K562 (cell line): ENCODE data around the gene YPEL3. TPM values are rescaled to one million over a fixed set of nuclear protein-coding genes. Genes with fewer than 3 reads are reported as not detected.

ENCODE experiments used
- BCOR ChIP-seq: fragments of 450-650 bp; IDR thresholded peaks from 2 replicates; pipeline ENCODE4 v1.6.1; 2016
- FOS ChIP-seq: IDR thresholded peaks from 3 replicates; pipeline ENCODE4 v1.6.1; 2011; ENCODE audit not compliant: insufficient read length; ENCODE audit errors: extremely low read depth
- HSF4 ChIP-seq: fragments of 250-450 bp; sonication (Bioruptor Pico); IDR thresholded peaks from 2 replicates; pipeline ENCODE4 v2.1.2; 2022; ENCODE audit warnings: mild to moderate bottlenecking, moderate library complexity, borderline replicate concordance
- KLF16 ChIP-seq: IDR thresholded peaks from 2 replicates; pipeline ENCODE4 v1.6.1; 2016; ENCODE audit warnings: antibody characterized with exemption
- LEF1 ChIP-seq: fragments of 450-650 bp; IDR thresholded peaks from 2 replicates; pipeline ENCODE4 v1.6.1; 2016; ENCODE audit warnings: mild to moderate bottlenecking
- MAZ ChIP-seq, 2 experiments: fragments of 450-650 bp in 1 of 2; sonication (generic) in 1 of 2; formaldehyde crosslinking; IDR thresholded peaks in 1 of 2; conservative IDR thresholded peaks in 1 of 2; 2 replicates each; pipeline versions ENCODE4 v1.4.0 to v1.5.0; 2020; ENCODE audit warnings: mild to moderate bottlenecking in 1 of 2, missing genetic modification reagents in 1 of 2
- MCM7 ChIP-seq, 2 experiments: fragments of 450-650 bp; IDR thresholded peaks; 2 replicates each; pipeline ENCODE4 v1.6.1; 2016 to 2018
- MED1 ChIP-seq: sonication (generic); formaldehyde crosslinking; IDR thresholded peaks from 2 replicates; pipeline ENCODE4 v1.8.1; 2023; ENCODE audit warnings: missing genetic modification reagents, borderline replicate concordance
- RBM15 ChIP-seq: fragments of 200-400 bp; formaldehyde crosslinking; IDR thresholded peaks from 2 replicates; pipeline ENCODE4 v1.6.1; 2018; ENCODE audit warnings: mild to moderate bottlenecking, low read length, moderate library complexity; ENCODE audit not compliant: insufficient read depth
- SAP30 ChIP-seq: fragments of 200-600 bp; sonication (generic); IDR thresholded peaks from 2 replicates; pipeline ENCODE4 v1.6.1; 2012; ENCODE audit warnings: borderline replicate concordance, low read depth, mild to moderate bottlenecking, moderate library complexity, low read length, control low read depth, inconsistent platforms; ENCODE audit not compliant: insufficient read depth, poor library complexity, severe bottlenecking
- SPI1 ChIP-seq: IDR thresholded peaks from 2 replicates; pipeline ENCODE4 v1.6.1; 2011; ENCODE audit warnings: low read depth, low read length, control low read depth, borderline replicate concordance
- SRSF1 ChIP-seq: fragments of 200-400 bp; formaldehyde crosslinking; IDR thresholded peaks from 2 replicates; pipeline ENCODE4 v1.6.1; 2017; ENCODE audit warnings: mild to moderate bottlenecking, low read depth, low read length, moderate library complexity
- TAF7 ChIP-seq: fragments of 450-650 bp; IDR thresholded peaks from 2 replicates; pipeline ENCODE4 v1.6.1; 2016; ENCODE audit warnings: missing genetic modification characterization, missing compliant biosample characterization
- TEAD4 ChIP-seq, 2 experiments: sonication (generic) in 1 of 2; formaldehyde crosslinking in 1 of 2; IDR thresholded peaks; 2 replicates each; pipeline versions ENCODE4 v1.6.1 to v1.8.0; 2012 to 2022; ENCODE audit warnings: borderline replicate concordance in 1 of 2, inconsistent platforms in 1 of 2, low read length in 1 of 2, mild to moderate bottlenecking in 1 of 2, missing genetic modification reagents in 1 of 2
- ZFX ChIP-seq: sonication (generic); formaldehyde crosslinking; IDR thresholded peaks from 2 replicates; pipeline ENCODE4 v1.8.0; 2022; ENCODE audit warnings: mild to moderate bottlenecking, missing genetic modification reagents, moderate library complexity
- ZNF134 ChIP-seq: fragments of 250-450 bp; sonication (Bioruptor Pico); conservative IDR thresholded peaks from 2 replicates; pipeline ENCODE4 v1.4.0; 2020
- ZNF175 ChIP-seq: fragments of 200-800 bp; sonication (Bioruptor generic); IDR thresholded peaks from 2 replicates; pipeline ENCODE4 v1.6.1; 2016; ENCODE audit warnings: low read depth, mild to moderate bottlenecking, missing genetic modification characterization, missing compliant biosample characterization
- ZNF324 ChIP-seq: fragments of 250-450 bp; sonication (Bioruptor Pico); IDR thresholded peaks from 2 replicates; pipeline ENCODE4 v1.4.0; 2020; ENCODE audit warnings: mild to moderate bottlenecking
- ZNF586 ChIP-seq: fragments of 450-650 bp; formaldehyde crosslinking; conservative IDR thresholded peaks from 2 replicates; pipeline ENCODE4 v1.4.0; 2020; ENCODE audit warnings: mild to moderate bottlenecking, moderate library complexity
- polyA plus RNA-seq, 8 experiments: library from polyadenylated mRNA; depleted of rRNA in 4 of 8; stranded (reverse) in 5 of 8; unstranded in 3 of 8; fragments of >200 nt; fragmentation: Nextera tagmentation in 2 of 8; fragmentation: Illumina TruSeq in 1 of 8; extraction: Ambion mirVana in 2 of 8; extraction: Trizol in 1 of 8; gene quantifications; 2 replicates each; pipeline versions ENCODE4 v1.2.1 to v1.2.3, GENCODE V29; 2011 to 2014; ENCODE audit warnings: inconsistent platforms in 1 of 8, missing spikeins in 1 of 8
- total RNA-seq, 7 experiments: library from RNA; depleted of rRNA in 6 of 7; stranded (reverse); fragments of >200 nt in 6 of 7; fragmentation: Illumina TruSeq in 2 of 7; extraction: Trizol in 2 of 7; gene quantifications; 2 replicates each; pipeline versions ENCODE4 v1.2.1 to v1.2.3, GENCODE V29; 2011 to 2021; ENCODE audit warnings: low replicate concordance in 1 of 7
- TF ChIP-seq, protein P1 (sequence below): sonication (generic); formaldehyde crosslinking; IDR thresholded peaks from 2 replicates; pipeline ENCODE4 v1.8.0; 2022; ENCODE audit warnings: mild to moderate bottlenecking, missing genetic modification reagents, borderline replicate concordance
- TF ChIP-seq, protein P2 (sequence below): fragments of 450-650 bp; IDR thresholded peaks from 2 replicates; pipeline ENCODE4 v1.7.1; 2018; ENCODE audit warnings: mild to moderate bottlenecking, low read depth; ENCODE audit not compliant: partially characterized antibody
- TF ChIP-seq, protein P3 (sequence below): fragments of 250-450 bp; sonication (Bioruptor Pico); IDR thresholded peaks from 2 replicates; pipeline ENCODE4 v1.8.0; 2022; ENCODE audit warnings: moderate library complexity, mild to moderate bottlenecking, inconsistent platforms

Gene YPEL3
- total and polyA plus RNA-seq, 9 of the 15 experiments (the other 6 are each of a cell fraction or from before 2014, with no cell fraction given) = 0.41 to 15.0 (median 2.9) TPM

DNA sequence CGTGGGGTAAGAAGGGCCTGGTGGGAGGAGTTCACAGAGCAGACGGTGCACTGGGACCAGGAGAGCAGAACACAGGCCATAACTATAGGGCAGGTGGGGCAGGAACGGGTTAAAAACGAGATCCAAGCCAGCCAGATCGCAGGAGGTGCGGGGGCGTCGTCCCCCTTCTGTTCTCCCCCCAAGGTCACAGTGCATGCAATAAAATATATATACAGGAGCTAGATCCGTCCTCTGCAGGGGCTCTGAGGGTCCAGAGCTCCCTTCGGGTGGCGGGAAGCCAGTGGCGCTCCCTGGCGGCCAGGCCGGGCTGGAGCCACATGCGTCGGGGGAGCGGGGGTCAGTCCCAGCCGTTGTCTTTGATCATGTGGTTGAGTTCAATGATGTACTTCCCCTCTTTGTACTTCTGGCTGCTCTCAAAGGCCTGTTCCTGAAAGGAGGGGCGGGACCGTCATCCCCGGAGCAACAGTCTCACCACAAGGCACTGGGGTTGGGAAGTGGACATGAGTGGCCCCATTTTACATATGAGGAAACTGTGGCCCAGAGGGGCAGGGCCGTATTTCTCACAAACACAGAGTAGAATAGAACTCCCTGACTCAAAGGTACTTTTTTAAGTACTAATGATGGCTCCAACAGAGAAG, 3.5 kb downstream of the YPEL3 start (continued):
- peak; percentile 69; the same call in 1 of the 2 replicates for TF ChIP-seq ZNF324
- no peak for TF ChIP-seq RBM15
- peak; percentile 57; the same call in 1 of the 2 replicates for TF ChIP-seq TAF7 (tag)
- TF ChIP-seq TEAD4 (IDR thresholded peaks at IDR 0.05; ENCODE audit: low read length) = no peak; the same call in 1 of the 2 replicates
- TF ChIP-seq TEAD4 (CRISPR knock-in tag; IDR thresholded peaks at IDR 0.05; ENCODE audit: borderline replicate concordance) = 0 out of 2 replicates have a peak, but pooled peaks have one; percentile 56
- TF ChIP-seq KLF16 = no peak; the same call in 1 of the 2 replicates
- TF ChIP-seq BCOR = peak; percentile 98
- TF ChIP-seq MCM7 (IDR thresholded peaks at IDR 0.05) = no peak
- peak; percentile 89; the same call in 1 of the 2 replicates for TF ChIP-seq HSF4 (CRISPR knock-in tag)
- no peak for TF ChIP-seq SAP30
- peak; percentile 89 for TF ChIP-seq ZNF586 (CRISPR knock-in tag)
- TF ChIP-seq, protein P1, sequence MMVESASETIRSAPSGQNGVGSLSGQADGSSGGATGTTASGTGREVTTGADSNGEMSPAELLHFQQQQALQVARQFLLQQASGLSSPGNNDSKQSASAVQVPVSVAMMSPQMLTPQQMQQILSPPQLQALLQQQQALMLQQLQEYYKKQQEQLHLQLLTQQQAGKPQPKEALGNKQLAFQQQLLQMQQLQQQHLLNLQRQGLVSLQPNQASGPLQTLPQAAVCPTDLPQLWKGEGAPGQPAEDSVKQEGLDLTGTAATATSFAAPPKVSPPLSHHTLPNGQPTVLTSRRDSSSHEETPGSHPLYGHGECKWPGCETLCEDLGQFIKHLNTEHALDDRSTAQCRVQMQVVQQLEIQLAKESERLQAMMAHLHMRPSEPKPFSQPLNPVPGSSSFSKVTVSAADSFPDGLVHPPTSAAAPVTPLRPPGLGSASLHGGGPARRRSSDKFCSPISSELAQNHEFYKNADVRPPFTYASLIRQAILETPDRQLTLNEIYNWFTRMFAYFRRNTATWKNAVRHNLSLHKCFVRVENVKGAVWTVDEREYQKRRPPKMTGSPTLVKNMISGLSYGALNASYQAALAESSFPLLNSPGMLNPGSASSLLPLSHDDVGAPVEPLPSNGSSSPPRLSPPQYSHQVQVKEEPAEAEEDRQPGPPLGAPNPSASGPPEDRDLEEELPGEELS (CRISPR knock-in tag) = no peak
- TF ChIP-seq ZFX = 0 out of 2 replicates have a peak, but pooled peaks have one; percentile 17
- TF ChIP-seq, protein P2, sequence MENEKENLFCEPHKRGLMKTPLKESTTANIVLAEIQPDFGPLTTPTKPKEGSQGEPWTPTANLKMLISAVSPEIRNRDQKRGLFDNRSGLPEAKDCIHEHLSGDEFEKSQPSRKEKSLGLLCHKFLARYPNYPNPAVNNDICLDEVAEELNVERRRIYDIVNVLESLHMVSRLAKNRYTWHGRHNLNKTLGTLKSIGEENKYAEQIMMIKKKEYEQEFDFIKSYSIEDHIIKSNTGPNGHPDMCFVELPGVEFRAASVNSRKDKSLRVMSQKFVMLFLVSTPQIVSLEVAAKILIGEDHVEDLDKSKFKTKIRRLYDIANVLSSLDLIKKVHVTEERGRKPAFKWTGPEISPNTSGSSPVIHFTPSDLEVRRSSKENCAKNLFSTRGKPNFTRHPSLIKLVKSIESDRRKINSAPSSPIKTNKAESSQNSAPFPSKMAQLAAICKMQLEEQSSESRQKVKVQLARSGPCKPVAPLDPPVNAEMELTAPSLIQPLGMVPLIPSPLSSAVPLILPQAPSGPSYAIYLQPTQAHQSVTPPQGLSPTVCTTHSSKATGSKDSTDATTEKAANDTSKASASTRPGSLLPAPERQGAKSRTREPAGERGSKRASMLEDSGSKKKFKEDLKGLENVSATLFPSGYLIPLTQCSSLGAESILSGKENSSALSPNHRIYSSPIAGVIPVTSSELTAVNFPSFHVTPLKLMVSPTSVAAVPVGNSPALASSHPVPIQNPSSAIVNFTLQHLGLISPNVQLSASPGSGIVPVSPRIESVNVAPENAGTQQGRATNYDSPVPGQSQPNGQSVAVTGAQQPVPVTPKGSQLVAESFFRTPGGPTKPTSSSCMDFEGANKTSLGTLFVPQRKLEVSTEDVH = peak; percentile 98
- peak; percentile 91 for TF ChIP-seq SPI1
- no peak; the same call in 1 of the 2 replicates for TF ChIP-seq LEF1
- TF ChIP-seq SRSF1 = no peak
- TF ChIP-seq ZNF175 (CRISPR knock-in tag) = peak; percentile 95
- TF ChIP-seq FOS = no peak
- peak; percentile 75 for TF ChIP-seq ZNF134 (CRISPR knock-in tag)
- TF ChIP-seq, protein P3, sequence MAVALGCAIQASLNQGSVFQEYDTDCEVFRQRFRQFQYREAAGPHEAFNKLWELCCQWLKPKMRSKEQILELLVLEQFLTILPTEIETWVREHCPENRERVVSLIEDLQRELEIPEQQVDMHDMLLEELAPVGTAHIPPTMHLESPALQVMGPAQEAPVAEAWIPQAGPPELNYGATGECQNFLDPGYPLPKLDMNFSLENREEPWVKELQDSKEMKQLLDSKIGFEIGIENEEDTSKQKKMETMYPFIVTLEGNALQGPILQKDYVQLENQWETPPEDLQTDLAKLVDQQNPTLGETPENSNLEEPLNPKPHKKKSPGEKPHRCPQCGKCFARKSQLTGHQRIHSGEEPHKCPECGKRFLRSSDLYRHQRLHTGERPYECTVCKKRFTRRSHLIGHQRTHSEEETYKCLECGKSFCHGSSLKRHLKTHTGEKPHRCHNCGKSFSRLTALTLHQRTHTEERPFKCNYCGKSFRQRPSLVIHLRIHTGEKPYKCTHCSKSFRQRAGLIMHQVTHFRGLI (CRISPR knock-in tag) = peak; percentile 96
- no peak for TF ChIP-seq MED1 (CRISPR knock-in tag)
- TF ChIP-seq MAZ (CRISPR knock-in tag; conservative IDR thresholded peaks at IDR 0.05 in 1 of 2, IDR thresholded peaks at IDR 0.05 in 1 of 2) = peak; percentile 86 to 92
